GM12878 (cell line): Measurements from ENCODE around the gene ANO10. TPM values are rescaled to one million over a fixed set of nuclear protein-coding genes. Genes with fewer than 3 reads are reported as not detected.

Experiments
- ATAC-seq: fragments of 200-7000 bp; cut with Tn5 transposase; 3 replicates; pipeline ENCODE4 v1.9.1; 2020; ENCODE audit warnings: mild to moderate bottlenecking, moderate library complexity
- BruUV-seq: library from RNA; stranded (reverse); fragments of 400-500 nt; replicated peaks from 2 replicates; lab custom pipeline; 2021; lab: Mats Ljungman, UMichigan
- CTCF ChIA-PET: fragments of 300-600 bp; sonication (Branson Sonifier 250); formaldehyde crosslinking; extraction: SDS; loops from one replicate; lab custom pipeline; 2021; ENCODE audit warnings: inconsistent platforms; lab: Yijun Ruan, JAX
- POLR2A ChIA-PET: fragments of 350-600 bp; formaldehyde crosslinking; extraction: SDS; loops from one replicate; lab custom pipeline; 2021; ENCODE audit warnings: inconsistent platforms; lab: Charles Lee
- RAD21 ChIA-PET: fragments of 300-600 bp; sonication (Branson Sonifier 250); formaldehyde crosslinking; loops from one replicate; lab custom pipeline; 2023; ENCODE audit warnings: antibody characterized with exemption; ENCODE audit not compliant: unreplicated experiment; lab: Charles Lee
- SMC1A ChIA-PET: fragments of 300-600 bp; sonication (Branson Sonifier 250); formaldehyde crosslinking; loops from one replicate; lab custom pipeline; 2023; ENCODE audit not compliant: unreplicated experiment, uncharacterized antibody; lab: Charles Lee
- DNase-seq: peaks from one replicate; pipeline ENCODE4 v3.0.0-alpha.2; 2011; ENCODE audit warnings: low read depth, low spot score
- FAIRE-seq: peaks from 3 replicates; lab custom pipeline; 2011; peaks lifted over from hg19 to GRCh38; lab: Jason Lieb, UNC
- H2AFZ ChIP-seq: 2 replicates; pipeline ENCODE4 v1.6.0; 2011; ENCODE audit warnings: low read depth, low read length, control low read depth; ENCODE audit not compliant: control insufficient read depth
- H3K27ac ChIP-seq: 2 replicates; pipeline ENCODE4 v1.5.1; 2011; ENCODE audit warnings: control low read depth; ENCODE audit not compliant: control insufficient read depth, insufficient read depth
- H3K27me3 ChIP-seq, 2 experiments: replicated peaks in 1 of 2; 2 replicates each; pipeline versions ENCODE4 v1.6.0 to v1.6.1; 2011; ENCODE audit warnings: low read length in 1 of 2; ENCODE audit not compliant: control insufficient read depth in 2 of 2, insufficient read depth in 2 of 2
- H3K36me3 ChIP-seq, 2 experiments: 2 replicates each; pipeline ENCODE4 v1.5.1; 2011; ENCODE audit warnings: low read length in 1 of 2; ENCODE audit not compliant: control insufficient read depth in 2 of 2, insufficient read depth in 2 of 2
- H3K4me1 ChIP-seq: 2 replicates; pipeline ENCODE4 v1.6.1; 2011; ENCODE audit warnings: mild to moderate bottlenecking, low read length, moderate library complexity, mixed read lengths; ENCODE audit not compliant: control insufficient read depth, insufficient read depth
- H3K4me2 ChIP-seq: 2 replicates; pipeline ENCODE4 v1.6.0; 2011; ENCODE audit warnings: control low read depth; ENCODE audit not compliant: control insufficient read depth, insufficient read depth
- H3K4me3 ChIP-seq: fragments of 200-600 bp; sonication (generic); 2 replicates; pipeline ENCODE4 v1.5.1; 2016
- H3K79me2 ChIP-seq: 2 replicates; pipeline ENCODE4 v1.6.0; 2011; ENCODE audit warnings: low read length; ENCODE audit not compliant: control insufficient read depth, insufficient read depth
- H3K9ac ChIP-seq: 2 replicates; pipeline ENCODE4 v1.8.0; 2011; ENCODE audit warnings: low read length, control low read depth, mixed read lengths; ENCODE audit not compliant: control insufficient read depth, insufficient read depth
- H3K9me3 ChIP-seq: replicated peaks from 3 replicates; pipeline ENCODE4 v1.5.1; 2011; ENCODE audit warnings: mild to moderate bottlenecking, low read length; ENCODE audit not compliant: control insufficient read depth, insufficient read depth
- H4K20me1 ChIP-seq: 2 replicates; pipeline ENCODE4 v1.6.0; 2011; ENCODE audit not compliant: control insufficient read depth, insufficient read depth
- RFX5 ChIP-seq: IDR thresholded peaks from 2 replicates; pipeline ENCODE4 v1.6.1; 2011; ENCODE audit warnings: low read depth, low read length, improper control_type of control experiment
- TCF7 ChIP-seq: IDR thresholded peaks from 2 replicates; pipeline ENCODE4 v1.6.1; 2014; ENCODE audit warnings: antibody characterized with exemption, borderline replicate concordance
- WGBS: methylation state at CpG from one replicate; pipeline ENCODE4 v1.1.6; 2016; ENCODE audit warnings: low lambda C conversion rate; ENCODE audit not compliant: insufficient replicate concordance, insufficient coverage; ENCODE audit errors: missing lambda C conversion rate; 5-methylcytosine and 5-hydroxymethylcytosine counted together
- in situ Hi-C: fragments of 300-500 bp; cut with MboI; formaldehyde crosslinking; loops from 9 replicates; pipeline ENCODE4 v1.14.3; 2018; ENCODE audit warnings: mixed read lengths
- intact Hi-C: fragments of 100-400 bp; cut with micrococcal nuclease; formaldehyde crosslinking; loops from one replicate; pipeline ENCODE4 v1.14.2; 2022; ENCODE audit not compliant: unreplicated experiment
- polyA plus RNA-seq, 11 experiments: library from polyadenylated mRNA; depleted of rRNA in 4 of 11; unstranded in 6 of 11; stranded (reverse) in 5 of 11; fragments of >200 nt; fragmentation: Nextera tagmentation in 4 of 11; fragmentation: Illumina TruSeq in 1 of 11; extraction: Ambion mirVana in 4 of 11; extraction: Trizol in 1 of 11; gene quantifications; 1 replicate in 1 of 11; 2 replicates in 10 of 11; pipeline versions ENCODE4 v1.2.1 to v1.2.3, GENCODE V29; 2011 to 2016; ENCODE audit warnings: inconsistent platforms in 2 of 11, missing spikeins in 2 of 11, low read depth in 1 of 11
- total RNA-seq, 4 experiments: library from RNA; depleted of rRNA in 3 of 4; stranded (reverse); fragments of >200 nt in 3 of 4; fragmentation: Illumina TruSeq in 1 of 4; extraction: Trizol in 1 of 4; gene quantifications; 2 replicates each; pipeline versions ENCODE4 v1.2.1 to v1.2.3, GENCODE V29; 2013 to 2021
- TF ChIP-seq, protein P1 (sequence below): IDR thresholded peaks from 2 replicates; pipeline ENCODE4 v1.6.1; 2012; ENCODE audit warnings: mild to moderate bottlenecking, low read depth, low read length
- TF ChIP-seq, protein P2 (sequence below): fragments of 150-350 bp; IDR thresholded peaks from 2 replicates; pipeline ENCODE4 v1.6.1; 2014; ENCODE audit warnings: mild to moderate bottlenecking, low read depth, low read length
- TF ChIP-seq, protein P3 (sequence below): fragments of 450-650 bp; IDR thresholded peaks from 2 replicates; pipeline ENCODE4 v1.6.1; 2018; ENCODE audit warnings: borderline replicate concordance, mild to moderate bottlenecking; ENCODE audit not compliant: partially characterized antibody
- TF ChIP-seq, protein P4 (sequence below): fragments of 450-650 bp; IDR thresholded peaks from 2 replicates; pipeline ENCODE4 v1.6.1; 2017; ENCODE audit warnings: mild to moderate bottlenecking

Gene ANO10
- total and polyA plus RNA-seq, 10 of the 15 experiments (the other 5 are each of a cell fraction or from before 2014, with no cell fraction given), result 0.29 to 21.9 (median 1.6) TPM

DNA sequence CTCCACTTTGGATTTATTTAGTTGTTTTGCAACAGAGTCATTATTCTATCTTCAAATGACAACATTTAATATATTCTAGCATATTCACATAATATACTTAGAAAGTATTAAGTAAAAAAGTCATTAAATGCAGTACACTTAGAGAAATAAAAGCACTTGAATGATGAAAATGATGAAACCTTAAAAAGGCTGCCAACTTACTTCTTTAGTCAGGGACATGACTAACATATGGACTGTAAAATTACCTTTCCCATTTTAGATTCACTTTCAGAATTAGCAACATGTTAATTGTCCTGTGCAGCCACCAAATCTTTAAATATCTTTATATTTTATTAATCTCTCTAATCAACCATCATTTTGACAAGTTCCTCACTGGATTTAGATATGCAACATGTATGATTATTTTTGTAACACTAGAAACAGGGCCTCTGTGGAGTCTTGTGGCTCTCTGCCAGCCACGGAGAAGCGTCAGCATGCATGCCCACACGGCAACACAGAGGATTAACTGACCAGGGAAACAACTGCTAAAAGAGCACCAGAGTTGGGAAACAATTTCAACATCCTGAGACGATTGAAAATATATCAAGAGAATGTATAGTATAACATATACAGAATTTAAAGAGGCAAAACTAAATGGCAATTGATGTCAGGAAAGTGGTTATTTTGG lies 95.7 kb downstream of the ANO10 start:
- intact Hi-C loops, result no loop called here
- ChIA-PET SMC1A (no interaction called here), POLR2A (no interaction called here), RAD21 (no interaction called here), CTCF (no interaction called here)
- 28% methylated on average over 4 of the region's 4 CpGs for WGBS
- no peaks in the 10 kb centered on the region for H3K4me1 ChIP-seq
- H3K9me3 ChIP-seq, result no peaks in the 10 kb centered on the region
- DNase-seq (no peak), FAIRE-seq (no peak), ATAC-seq (peak; percentile 46; the same call in 1 of the 3 replicates)
- no peaks in the 10 kb centered on the region for H3K79me2 ChIP-seq
- H3K27me3 ChIP-seq, result no peaks in the 10 kb centered on the region
- no peak overlapping the region for H3K9ac ChIP-seq
- in situ Hi-C loops, result no loop called here
- H4K20me1 ChIP-seq, result no peaks in the 10 kb centered on the region
- no peak for TF ChIP-seq TCF7
- TF ChIP-seq, protein P1, sequence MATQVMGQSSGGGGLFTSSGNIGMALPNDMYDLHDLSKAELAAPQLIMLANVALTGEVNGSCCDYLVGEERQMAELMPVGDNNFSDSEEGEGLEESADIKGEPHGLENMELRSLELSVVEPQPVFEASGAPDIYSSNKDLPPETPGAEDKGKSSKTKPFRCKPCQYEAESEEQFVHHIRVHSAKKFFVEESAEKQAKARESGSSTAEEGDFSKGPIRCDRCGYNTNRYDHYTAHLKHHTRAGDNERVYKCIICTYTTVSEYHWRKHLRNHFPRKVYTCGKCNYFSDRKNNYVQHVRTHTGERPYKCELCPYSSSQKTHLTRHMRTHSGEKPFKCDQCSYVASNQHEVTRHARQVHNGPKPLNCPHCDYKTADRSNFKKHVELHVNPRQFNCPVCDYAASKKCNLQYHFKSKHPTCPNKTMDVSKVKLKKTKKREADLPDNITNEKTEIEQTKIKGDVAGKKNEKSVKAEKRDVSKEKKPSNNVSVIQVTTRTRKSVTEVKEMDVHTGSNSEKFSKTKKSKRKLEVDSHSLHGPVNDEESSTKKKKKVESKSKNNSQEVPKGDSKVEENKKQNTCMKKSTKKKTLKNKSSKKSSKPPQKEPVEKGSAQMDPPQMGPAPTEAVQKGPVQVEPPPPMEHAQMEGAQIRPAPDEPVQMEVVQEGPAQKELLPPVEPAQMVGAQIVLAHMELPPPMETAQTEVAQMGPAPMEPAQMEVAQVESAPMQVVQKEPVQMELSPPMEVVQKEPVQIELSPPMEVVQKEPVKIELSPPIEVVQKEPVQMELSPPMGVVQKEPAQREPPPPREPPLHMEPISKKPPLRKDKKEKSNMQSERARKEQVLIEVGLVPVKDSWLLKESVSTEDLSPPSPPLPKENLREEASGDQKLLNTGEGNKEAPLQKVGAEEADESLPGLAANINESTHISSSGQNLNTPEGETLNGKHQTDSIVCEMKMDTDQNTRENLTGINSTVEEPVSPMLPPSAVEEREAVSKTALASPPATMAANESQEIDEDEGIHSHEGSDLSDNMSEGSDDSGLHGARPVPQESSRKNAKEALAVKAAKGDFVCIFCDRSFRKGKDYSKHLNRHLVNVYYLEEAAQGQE, result no peak
- no peak for TF ChIP-seq RFX5
- TF ChIP-seq, protein P2, sequence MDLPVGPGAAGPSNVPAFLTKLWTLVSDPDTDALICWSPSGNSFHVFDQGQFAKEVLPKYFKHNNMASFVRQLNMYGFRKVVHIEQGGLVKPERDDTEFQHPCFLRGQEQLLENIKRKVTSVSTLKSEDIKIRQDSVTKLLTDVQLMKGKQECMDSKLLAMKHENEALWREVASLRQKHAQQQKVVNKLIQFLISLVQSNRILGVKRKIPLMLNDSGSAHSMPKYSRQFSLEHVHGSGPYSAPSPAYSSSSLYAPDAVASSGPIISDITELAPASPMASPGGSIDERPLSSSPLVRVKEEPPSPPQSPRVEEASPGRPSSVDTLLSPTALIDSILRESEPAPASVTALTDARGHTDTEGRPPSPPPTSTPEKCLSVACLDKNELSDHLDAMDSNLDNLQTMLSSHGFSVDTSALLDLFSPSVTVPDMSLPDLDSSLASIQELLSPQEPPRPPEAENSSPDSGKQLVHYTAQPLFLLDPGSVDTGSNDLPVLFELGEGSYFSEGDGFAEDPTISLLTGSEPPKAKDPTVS, result no peak
- TF ChIP-seq, protein P3, sequence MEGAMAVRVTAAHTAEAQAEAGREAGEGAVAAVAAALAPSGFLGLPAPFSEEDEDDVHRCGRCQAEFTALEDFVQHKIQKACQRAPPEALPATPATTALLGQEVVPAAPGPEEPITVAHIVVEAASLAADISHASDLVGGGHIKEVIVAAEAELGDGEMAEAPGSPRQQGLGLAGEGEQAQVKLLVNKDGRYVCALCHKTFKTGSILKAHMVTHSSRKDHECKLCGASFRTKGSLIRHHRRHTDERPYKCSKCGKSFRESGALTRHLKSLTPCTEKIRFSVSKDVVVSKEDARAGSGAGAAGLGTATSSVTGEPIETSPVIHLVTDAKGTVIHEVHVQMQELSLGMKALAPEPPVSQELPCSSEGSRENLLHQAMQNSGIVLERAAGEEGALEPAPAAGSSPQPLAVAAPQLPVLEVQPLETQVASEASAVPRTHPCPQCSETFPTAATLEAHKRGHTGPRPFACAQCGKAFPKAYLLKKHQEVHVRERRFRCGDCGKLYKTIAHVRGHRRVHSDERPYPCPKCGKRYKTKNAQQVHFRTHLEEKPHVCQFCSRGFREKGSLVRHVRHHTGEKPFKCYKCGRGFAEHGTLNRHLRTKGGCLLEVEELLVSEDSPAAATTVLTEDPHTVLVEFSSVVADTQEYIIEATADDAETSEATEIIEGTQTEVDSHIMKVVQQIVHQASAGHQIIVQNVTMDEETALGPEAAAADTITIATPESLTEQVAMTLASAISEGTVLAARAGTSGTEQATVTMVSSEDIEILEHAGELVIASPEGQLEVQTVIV, result no peak
- TF ChIP-seq, protein P4, sequence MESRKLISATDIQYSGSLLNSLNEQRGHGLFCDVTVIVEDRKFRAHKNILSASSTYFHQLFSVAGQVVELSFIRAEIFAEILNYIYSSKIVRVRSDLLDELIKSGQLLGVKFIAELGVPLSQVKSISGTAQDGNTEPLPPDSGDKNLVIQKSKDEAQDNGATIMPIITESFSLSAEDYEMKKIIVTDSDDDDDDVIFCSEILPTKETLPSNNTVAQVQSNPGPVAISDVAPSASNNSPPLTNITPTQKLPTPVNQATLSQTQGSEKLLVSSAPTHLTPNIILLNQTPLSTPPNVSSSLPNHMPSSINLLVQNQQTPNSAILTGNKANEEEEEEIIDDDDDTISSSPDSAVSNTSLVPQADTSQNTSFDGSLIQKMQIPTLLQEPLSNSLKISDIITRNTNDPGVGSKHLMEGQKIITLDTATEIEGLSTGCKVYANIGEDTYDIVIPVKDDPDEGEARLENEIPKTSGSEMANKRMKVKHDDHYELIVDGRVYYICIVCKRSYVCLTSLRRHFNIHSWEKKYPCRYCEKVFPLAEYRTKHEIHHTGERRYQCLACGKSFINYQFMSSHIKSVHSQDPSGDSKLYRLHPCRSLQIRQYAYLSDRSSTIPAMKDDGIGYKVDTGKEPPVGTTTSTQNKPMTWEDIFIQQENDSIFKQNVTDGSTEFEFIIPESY, result no peak
- no peak overlapping the region for H3K4me3 ChIP-seq
- H3K27ac ChIP-seq, result no peak overlapping the region
- H3K36me3 ChIP-seq, result no peaks in the 10 kb centered on the region
- H3K4me2 ChIP-seq, result no peak overlapping the region
- no TSS peak for BruUV-seq
- H2AFZ ChIP-seq, result no peak overlapping the region
